ENCODE data around the gene SLC16A3.
"Not testable (repeated sequence)": the region's sequence is repeated elsewhere in the genome, so short reads cannot be mapped to it uniquely, and the experiment has no call there.

Gene SLC16A3

DNA sequence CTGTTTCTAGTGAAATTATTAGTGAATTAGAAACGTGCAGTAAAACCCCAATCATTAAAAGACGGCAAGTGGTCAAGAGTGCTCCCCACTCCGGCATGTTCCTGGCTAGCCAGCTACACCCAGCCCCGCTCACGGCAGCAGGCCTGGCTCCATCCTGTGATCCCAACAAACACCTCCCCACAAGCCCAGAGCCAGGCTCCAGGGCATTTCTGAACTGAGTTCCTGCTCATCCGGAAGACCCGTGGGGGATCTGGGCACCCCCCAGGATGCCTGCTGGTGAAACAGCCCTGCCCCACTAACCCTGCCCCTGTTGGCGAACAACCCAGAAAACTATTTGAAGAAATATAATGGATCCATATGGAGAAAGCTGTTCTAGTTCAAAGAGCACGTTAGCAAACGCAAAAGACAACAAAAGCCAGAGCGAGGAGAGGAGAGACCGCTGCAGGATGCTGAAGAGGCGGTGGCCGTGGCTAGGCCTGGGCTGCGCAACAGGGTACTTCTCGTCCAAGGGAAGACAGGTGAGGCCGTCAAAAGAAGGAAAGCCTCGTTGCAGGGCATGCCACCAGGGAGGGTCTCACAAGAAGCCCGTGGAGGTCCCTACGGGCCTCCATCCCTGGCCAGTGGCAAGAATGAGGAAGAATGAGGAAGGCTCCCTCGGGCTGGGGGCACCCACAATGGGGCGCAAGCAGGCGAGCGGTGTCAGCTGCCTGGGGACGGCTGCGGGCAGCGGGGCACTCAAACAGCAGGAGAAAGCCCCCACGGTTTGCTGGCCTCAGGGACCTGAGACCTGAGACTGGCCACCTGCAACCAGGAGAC, 19.2 kb downstream of the SLC16A3 start:
- no peak for DNase-seq

GRCh38 chr17:82248815-82249674, 20.2 kb downstream of the SLC16A3 start:
- DNase-seq, result no peak

DNA sequence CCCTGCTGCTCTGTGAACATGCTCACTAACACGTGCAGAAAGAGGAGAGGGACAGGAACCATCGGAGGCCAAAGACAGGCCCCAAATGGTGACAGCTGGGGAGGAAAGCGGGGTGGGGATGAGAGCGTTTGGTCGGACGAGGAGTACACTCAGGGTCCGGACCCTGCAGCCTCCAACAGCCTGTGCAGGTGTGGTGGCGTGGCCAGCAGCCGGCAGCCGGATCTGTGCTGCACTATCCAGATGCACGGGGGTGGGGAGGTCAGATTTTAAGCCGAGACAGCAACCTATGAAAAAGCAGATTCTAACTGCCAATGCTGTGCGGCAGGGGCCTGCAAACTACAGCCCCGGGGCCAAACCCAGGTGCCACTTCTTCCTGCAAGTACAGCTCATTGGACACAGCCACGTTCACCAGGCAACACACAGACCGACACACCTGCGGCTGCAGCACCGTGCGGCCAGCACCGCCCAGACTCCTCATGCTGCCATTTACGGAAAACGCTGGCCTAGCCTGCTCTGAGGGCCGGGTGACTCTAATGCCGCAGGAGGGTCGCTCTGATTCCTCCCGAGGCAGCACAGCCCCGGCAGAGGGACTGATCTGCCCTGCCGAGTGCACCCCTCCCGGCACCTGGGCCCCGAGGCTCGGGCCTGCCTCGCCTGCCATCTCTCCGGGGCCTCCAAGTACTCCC, 21.2 kb downstream of the SLC16A3 start:
- DNase-seq, result no peak

- DNase-seq, result no peak
These were observed 22.1 kb downstream of the SLC16A3 start for GRCh38 chr17:82250868-82251500.

- DNase-seq, result no peak
These were observed 23.8 kb downstream of the SLC16A3 start for GRCh38 chr17:82252511-82253178.

DNA sequence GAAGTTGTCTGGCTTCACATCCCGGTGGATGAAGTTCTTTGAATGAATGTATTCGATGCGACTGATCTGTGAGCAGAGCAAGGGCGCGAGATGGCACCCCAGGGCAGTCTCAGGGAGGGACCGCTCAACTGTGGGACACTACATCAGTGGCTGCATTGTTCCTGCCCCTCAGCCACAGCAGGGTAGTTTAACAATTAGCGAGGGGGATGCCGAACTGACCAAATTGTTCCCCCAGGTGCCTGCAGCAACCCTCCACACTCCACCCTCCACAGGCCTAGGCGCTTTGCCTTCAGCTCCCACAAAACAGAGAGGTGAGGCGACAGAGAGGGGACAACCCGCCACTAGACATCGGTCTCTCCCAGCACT, 24.3 kb downstream of the SLC16A3 start:
- DNase-seq, result no peak

GRCh38 chr17:82254096-82254495, 25.3 kb downstream of the SLC16A3 start:
- not testable (repeated sequence) for DNase-seq

DNA sequence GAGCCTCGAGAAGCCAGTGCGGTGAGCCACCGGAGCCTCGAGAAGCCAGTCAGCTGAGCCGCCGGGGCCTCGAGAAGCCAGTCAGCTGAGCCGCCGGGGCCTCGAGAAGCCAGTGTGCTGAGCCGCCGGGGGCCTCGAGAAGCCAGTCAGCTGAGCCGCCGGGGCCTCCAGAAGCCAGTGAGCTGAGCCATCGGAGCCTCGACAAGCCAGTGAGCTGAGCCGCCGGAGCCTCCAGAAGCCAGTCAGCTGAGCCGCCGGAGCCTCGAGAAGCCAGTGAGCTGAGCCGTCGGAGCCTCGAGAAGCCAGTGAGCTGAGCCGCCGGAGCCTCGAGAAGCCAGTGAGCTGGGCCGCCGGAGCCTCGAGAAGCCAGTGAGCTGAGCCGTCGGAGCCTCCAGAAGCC, 25.9 kb downstream of the SLC16A3 start:
- not testable (repeated sequence) for DNase-seq

GRCh38 chr17:82255402-82255972, 26.6 kb downstream of the SLC16A3 start:
- DNase-seq, result no peak

DNA sequence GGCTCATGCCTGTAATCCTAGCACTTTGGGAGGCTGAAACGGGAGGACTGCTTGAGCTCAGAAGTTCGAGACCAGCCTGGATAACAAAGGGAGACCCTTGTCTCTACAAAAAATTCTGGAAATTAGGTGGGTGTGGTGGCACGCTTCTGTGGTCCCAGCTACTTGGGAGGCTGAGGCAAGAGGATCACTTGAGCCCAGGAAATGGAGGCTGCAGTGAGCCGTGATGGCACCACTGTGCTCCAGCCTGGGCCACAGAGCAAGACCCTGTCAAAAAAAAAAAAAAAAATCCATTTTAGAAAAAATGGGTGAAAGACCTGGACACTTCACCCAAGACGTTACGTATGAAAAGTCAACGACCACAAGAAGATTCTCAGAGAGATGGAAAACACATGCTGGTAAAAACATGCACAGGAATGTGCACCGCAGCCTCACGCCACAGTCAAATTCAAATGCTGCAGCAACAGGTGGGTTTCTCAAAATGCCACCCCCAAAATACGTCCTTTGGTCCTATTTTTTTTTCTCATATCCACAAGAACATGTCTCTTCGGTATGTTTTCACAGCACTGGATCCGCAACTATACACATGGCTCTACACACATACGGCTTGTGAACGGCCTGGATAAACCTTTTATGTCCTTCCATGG, 27.5 kb downstream of the SLC16A3 start:
- no peak for DNase-seq

DNA sequence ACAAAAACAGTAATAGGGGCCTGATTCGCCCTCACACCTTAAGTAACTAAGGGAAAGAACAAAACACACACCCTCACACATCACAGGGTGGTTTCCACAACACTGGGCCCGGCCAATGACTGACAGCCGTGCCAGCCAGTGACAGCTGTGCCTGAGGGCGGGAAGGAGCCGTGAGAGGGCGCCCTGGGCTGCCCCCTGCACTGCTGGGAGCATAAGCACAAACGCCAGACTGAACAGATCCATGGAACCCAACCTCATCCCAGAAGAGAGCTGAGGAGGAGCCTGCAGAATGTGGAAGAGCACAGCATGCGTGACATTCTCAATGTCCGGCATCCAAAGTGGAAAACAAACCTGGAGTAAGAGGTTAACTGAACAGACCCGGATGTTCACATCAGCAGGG, 28.6 kb downstream of the SLC16A3 start:
- DNase-seq, result no peak

- no peak for DNase-seq
These were observed 29.7 kb downstream of the SLC16A3 start for GRCh38 chr17:82258555-82258954.

DNA sequence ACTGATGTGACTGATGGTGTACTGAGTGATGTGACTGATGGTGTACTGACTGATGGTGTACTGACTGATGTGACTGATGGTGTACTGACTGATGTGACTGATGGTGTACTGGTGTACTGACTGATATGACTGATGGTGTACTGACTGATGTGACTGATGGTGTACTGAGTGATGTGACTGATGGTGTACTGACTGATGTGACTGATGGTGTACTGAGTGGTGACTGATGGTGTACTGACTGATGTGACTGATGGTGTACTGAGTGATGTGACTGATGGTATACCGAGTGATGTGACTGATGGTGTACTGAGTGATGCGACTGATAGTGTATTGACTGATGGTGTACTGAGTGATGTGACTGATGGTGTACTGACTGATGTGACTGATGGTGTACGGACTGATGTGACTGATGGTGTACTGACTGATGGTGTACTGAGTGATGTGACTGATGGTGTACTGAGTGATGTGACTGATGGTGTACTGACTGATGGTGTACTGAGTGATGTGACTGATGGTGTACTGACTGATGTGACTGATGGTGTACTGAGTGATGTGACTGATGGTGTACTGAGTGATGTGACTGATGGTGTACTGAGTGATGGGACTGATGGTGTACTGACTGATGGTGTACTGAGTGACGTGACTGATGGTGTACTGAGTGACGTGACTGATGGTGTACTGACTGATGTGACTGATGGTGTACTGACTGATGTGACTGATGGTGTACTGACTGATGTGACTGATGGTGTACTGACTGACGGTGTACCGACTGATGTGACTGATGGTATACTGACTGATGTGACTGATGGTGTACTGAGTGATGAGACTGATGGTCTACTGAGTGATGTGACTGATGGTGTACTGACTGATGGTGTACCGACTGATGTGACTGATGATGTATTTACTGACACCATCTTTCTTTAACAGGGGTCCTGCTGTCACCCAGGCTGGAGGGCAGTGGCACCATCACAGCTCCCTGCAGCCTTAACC, 31.4 kb downstream of the SLC16A3 start:
- DNase-seq, result not testable (repeated sequence)

GRCh38 chr17:82262344-82262743, 33.5 kb downstream of the SLC16A3 start:
- no peak for DNase-seq

DNA sequence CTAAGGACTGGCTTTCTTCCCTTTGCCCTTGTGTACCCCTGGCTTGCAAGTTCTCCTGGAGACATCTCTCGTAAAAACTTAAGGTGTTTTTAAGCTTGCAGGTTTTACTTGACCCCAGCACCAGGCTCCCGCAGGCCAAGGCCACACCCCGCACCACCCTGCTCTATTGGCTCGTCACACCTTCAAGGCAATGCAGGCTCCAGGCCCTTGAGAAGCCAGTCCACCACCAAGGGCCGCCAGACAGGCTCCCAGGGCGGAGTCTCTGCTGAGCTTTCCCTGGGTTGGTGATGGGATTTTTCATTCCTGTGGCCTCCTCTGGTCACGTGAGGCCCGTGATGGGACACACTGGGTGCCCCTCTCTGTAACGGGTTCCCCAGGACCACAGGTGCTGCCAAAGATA, 34.8 kb downstream of the SLC16A3 start:
- no peak for DNase-seq

DNA sequence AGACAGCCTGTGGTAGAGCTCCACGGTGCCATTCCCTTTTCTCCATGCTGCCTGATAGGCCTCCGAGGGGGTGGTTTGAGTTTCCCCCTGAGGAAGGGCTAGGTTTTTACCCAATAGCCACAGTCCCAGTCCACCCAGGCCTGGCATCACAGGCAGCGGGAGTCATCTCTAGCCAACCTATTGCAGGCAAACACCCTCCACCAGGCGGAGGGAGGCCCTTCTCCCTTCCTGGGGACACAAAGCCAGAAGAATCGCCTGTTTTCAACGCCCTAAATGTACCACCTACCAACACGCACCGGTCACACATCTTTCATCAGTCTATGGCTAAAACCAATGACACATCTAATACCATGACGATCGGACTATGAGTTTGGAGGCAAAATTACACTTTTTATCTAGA, 37.3 kb downstream of the SLC16A3 start:
- DNase-seq, result no peak

GRCh38 chr17:82267575-82268379, 38.9 kb downstream of the SLC16A3 start:
- no peak for DNase-seq

DNA sequence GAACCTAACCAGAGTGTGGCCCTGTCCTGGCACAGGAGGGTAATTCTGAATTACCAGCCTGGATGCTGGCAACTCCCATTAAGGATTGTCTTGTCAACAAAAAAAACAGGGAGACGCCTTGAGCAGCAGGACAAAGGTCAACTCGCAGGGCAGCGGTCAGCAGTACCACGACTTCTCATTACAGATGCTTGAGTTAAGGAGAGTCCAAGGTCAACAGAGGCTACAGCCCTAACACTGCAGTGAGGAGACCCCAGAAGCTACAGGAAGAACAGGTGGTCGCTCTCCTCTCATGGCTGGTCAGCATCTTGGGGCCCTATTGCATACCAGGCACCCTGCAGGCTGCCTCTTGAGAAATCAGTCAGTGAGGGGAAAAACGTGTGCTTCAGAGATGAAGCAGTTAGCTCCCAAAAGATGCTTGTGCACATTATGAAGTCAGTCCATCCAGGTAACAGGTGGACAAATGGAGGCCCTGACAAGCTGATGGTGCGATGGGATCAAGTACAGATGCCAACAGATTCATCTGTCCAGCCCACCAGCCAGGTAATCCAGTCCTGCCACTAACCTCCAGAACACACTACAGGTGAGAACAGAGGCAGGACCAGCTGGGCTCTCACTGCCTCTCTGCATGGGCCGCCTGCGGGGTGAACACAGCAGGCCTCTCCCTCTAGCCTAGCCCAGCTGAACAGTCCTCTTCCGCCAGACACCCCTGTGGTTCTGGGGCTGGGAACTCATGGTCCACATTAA, 40.5 kb downstream of the SLC16A3 start:
- no peak for DNase-seq
